Body of pancreas (tissue), 4 donors: Measurements from ENCODE around the gene SOX18. TPM values are rescaled to one million over a fixed set of nuclear protein-coding genes. Genes with fewer than 3 reads are reported as not detected.
A peak's percentile ranks its signal among the peaks of the same experiment; 100 is the strongest.

Experiments used
- ATAC-seq: fragments of 150-250 bp; one replicate; pipeline ENCODE4 v1.9.1; 2016
- DNase-seq, 4 donors: peaks; one replicate each; pipeline ENCODE4 v3.0.0-alpha.2; 2019
- H3K27ac ChIP-seq, 4 donors: fragments of 200-600 bp; sonication (generic); 1 replicate in 3 of 4; 2 replicates in 1 of 4; pipeline versions ENCODE4 v1.5.1 to v1.6.1; 2016 to 2019; ENCODE audit warnings: mild to moderate bottlenecking in 1 of 4, mixed read lengths in 1 of 4, moderate library complexity in 1 of 4
- H3K27me3 ChIP-seq, 2 donors: fragments of 200-600 bp; sonication (generic); one replicate each; pipeline ENCODE4 v1.6.0; 2016; ENCODE audit warnings: mild to moderate bottlenecking in 1 of 2
- H3K36me3 ChIP-seq, 2 donors: fragments of 200-600 bp; sonication (generic); replicated peaks in 1 of 2; 2 replicates each; pipeline ENCODE4 v1.5.1; 2016; ENCODE audit warnings: low read depth in 2 of 2; ENCODE audit not compliant: insufficient read depth in 1 of 2
- H3K4me1 ChIP-seq: fragments of 200-600 bp; sonication (generic); one replicate; pipeline ENCODE4 v1.6.0; 2016
- H3K4me3 ChIP-seq, 2 donors: fragments of 200-600 bp; sonication (generic); 1 replicate in 1 of 2; 2 replicates in 1 of 2; pipeline ENCODE4 v1.5.1; 2016 to 2019
- H3K9me3 ChIP-seq, 3 donors: fragments of 200-600 bp; sonication (generic); 1 replicate in 2 of 3; 2 replicates in 1 of 3; pipeline ENCODE4 v1.5.1; 2016
- CTCF ChIP-seq, 7 experiments: fragments of 450-650 bp in 4 of 7; fragments of 200-600 bp in 3 of 7; sonication (generic) in 3 of 7; IDR thresholded peaks; one replicate each; pipeline ENCODE4 v1.5.1; 2016 to 2019; ENCODE audit warnings: antibody characterized with exemption in 7 of 7
- POLR2A ChIP-seq, 3 donors: fragments of 450-650 bp; IDR thresholded peaks; one replicate each; pipeline ENCODE4 v1.6.1; 2016; ENCODE audit warnings: antibody characterized with exemption in 3 of 3, mild to moderate bottlenecking in 2 of 3
- WGBS, 2 donors: methylation state at CpG; one replicate each; pipeline ENCODE4 v1.1.5; 2017; 5-methylcytosine and 5-hydroxymethylcytosine counted together
- intact Hi-C: fragments of 100-400 bp; cut with DNase I; formaldehyde crosslinking; loops from one replicate; pipeline ENCODE4 v1.15.1; 2023
- microRNA-seq, 2 donors: library from miRNA; unstranded; fragments of <30 nt; microRNA quantifications; one replicate each; pipeline ENCODE4, GENCODE V29; 2016; ENCODE audit warnings: borderline number of aligned reads in 2 of 2, borderline replicate concordance in 2 of 2
- small RNA-seq: library from RNA; depleted of rRNA; stranded (forward); fragments of <200 nt; gene quantifications from one replicate; pipeline ENCODE3, GENCODE V24; 2016
- total RNA-seq, 2 donors: library from RNA; depleted of rRNA; stranded (reverse); fragments of >200 nt; gene quantifications; one replicate each; pipeline ENCODE4 v1.1.0, GENCODE V29; 2016

The SOX18 gene
- total RNA-seq, 2 donors from 2014 or later, result 6.5 to 17.1 TPM

GRCh38 chr20:64003960-64004725, 45.3 kb downstream of the SOX18 start:
- ATAC-seq (no peak), DNase-seq (no peak)

GRCh38 chr20:64001607-64002011, 47.8 kb downstream of the SOX18 start:
- Histone ChIP-seq H3K36me3 (peaks cover 6 to 26% of the 10 kb centered on the region in 2 donors), H3K27ac (no peak overlapping the region), H3K4me3 (no peak overlapping the region), H3K27me3 (no peaks in the 10 kb centered on the region), H3K4me1 (no peaks in the 10 kb centered on the region), H3K9me3 (no peaks in the 10 kb centered on the region)
- peak; percentile 9 for ATAC-seq
- TF ChIP-seq POLR2A (IDR thresholded peaks at IDR 0.05), result no peak
- TF ChIP-seq CTCF (IDR thresholded peaks at IDR 0.05), result no peak
- intact Hi-C loops, result no loop called here
- 48 to 58% methylated on average over 11 of the region's 11 CpGs for WGBS, 2 donors
- DNase-seq, result peak in 2 of 4 donors; percentile 23 to 46

More at GRCh38 chr20:64003960-64004725, 45.3 kb downstream of the SOX18 start:
- H3K4me1 ChIP-seq, result no peaks in the 10 kb centered on the region
- no peaks in the 10 kb centered on the region for H3K27me3 ChIP-seq
- intact Hi-C loops, result no loop called here
- H3K27ac ChIP-seq, result no peak overlapping the region
- no peak overlapping the region for H3K4me3 ChIP-seq
- TF ChIP-seq POLR2A (IDR thresholded peaks at IDR 0.05) (no peak), CTCF (IDR thresholded peaks at IDR 0.05) (no peak)
- WGBS, 2 donors, result 80 to 85% methylated on average over 5 to 7 of the region's 7 CpGs
- H3K36me3 ChIP-seq, result peaks cover 6 to 20% of the 10 kb centered on the region in 2 donors
- no peaks in the 10 kb centered on the region for H3K9me3 ChIP-seq

- 96% methylated on average over 11 to 12 of the region's 12 CpGs for WGBS, 2 donors
- intact Hi-C loops, result no loop called here
- H3K36me3 ChIP-seq, result peaks cover 10 to 32% of the 10 kb centered on the region in 2 donors
- no peaks in the 10 kb centered on the region for H3K27me3 ChIP-seq
- no peak for ATAC-seq
- H3K27ac ChIP-seq, result no peak overlapping the region
- H3K9me3 ChIP-seq, result no peaks in the 10 kb centered on the region
- no peaks in the 10 kb centered on the region for H3K4me1 ChIP-seq
- no peak overlapping the region for H3K4me3 ChIP-seq
- no peak for DNase-seq
- TF ChIP-seq CTCF (IDR thresholded peaks at IDR 0.05) (no peak), POLR2A (IDR thresholded peaks at IDR 0.05) (no peak)
These were observed 48.5 kb downstream of the SOX18 start for GRCh38 chr20:64000906-64001305.

Small RNA genes within 50 kb of the gene (microRNA-seq; reads per million reads assigned to microRNA genes)
- gene MIR6813, result 0.93 to 2.7 reads per million in 2 donors

Small RNA genes within 50 kb of the gene (small RNA-seq; reads per million reads assigned to genes)
- gene AL355803.1, result not detected
- not detected for gene MIR6813

Other genes with a start within 250 kb of the SOX18 start
- gene ZBTB46, start 218.4 kb downstream of the SOX18 start, total RNA-seq, result 1 to 10 TPM; 4.3 to 5.4 TPM
- gene ABHD16B, start 188.1 kb downstream of the SOX18 start, total RNA-seq, result not detected
- 10 to 100 TPM; 31.4 to 47.1 TPM for gene TPD52L2, start 184.4 kb downstream of the SOX18 start, total RNA-seq
- gene DNAJC5, start 154.5 kb downstream of the SOX18 start, total RNA-seq, result 10 to 100 TPM; 32.9 to 44.2 TPM
- gene UCKL1, start 93.2 kb downstream of the SOX18 start, total RNA-seq, result 10 to 100 TPM; 21.0 to 26.0 TPM
- gene ZNF512B, start 79.7 kb downstream of the SOX18 start, total RNA-seq, result 10 to 100 TPM in 1 of 2 donors, 1 to 10 TPM in 1; 8.0 to 12.5 TPM
- 1 to 10 TPM; 3.6 to 7.6 TPM for gene SAMD10, start 70.0 kb downstream of the SOX18 start, total RNA-seq
- 10 to 100 TPM; 42.3 to 52.1 TPM for gene PRPF6, start 68.5 kb downstream of the SOX18 start, total RNA-seq
- 1 to 10 TPM in 1 of 2 donors, under 1 TPM in 1; 0.52 to 3.0 TPM for gene C20orf204, start 13.5 kb downstream of the SOX18 start, total RNA-seq
- 10 to 100 TPM; 16.6 to 17.5 TPM for gene TCEA2, start 13.6 kb upstream of the SOX18 start, total RNA-seq
- gene RGS19, start 29.9 kb upstream of the SOX18 start, total RNA-seq, result 10 to 100 TPM in 1 of 2 donors, 1 to 10 TPM in 1; 9.1 to 14.5 TPM
- 1 to 10 TPM; 1.0 to 2.6 TPM for gene OPRL1, start 30.4 kb upstream of the SOX18 start, total RNA-seq
- gene LKAAEAR1, start 34.8 kb upstream of the SOX18 start, total RNA-seq, result 1 to 10 TPM in 1 of 2 donors, not detected in 1; 3.9 TPM
- not detected for gene NPBWR2, start 57.9 kb upstream of the SOX18 start, total RNA-seq
- under 1 TPM in 1 of 2 donors, not detected in 1; 0.99 TPM for gene MYT1, start 114.8 kb upstream of the SOX18 start, total RNA-seq
- 10 to 100 TPM; 25.1 to 45.9 TPM for gene PCMTD2, start 206.1 kb upstream of the SOX18 start, total RNA-seq